Choroid plexus epithelial cell (primary cell): ENCODE measurements around the gene ECSCR.

Source experiments
- DNase-seq: peaks from one replicate; pipeline ENCODE4 v3.0.0-alpha.2; 2010; ENCODE audit warnings: low read depth
- H3K4me3 ChIP-seq: 2 replicates; pipeline ENCODE4 v1.5.1; 2011; ENCODE audit warnings: low read depth, mild to moderate bottlenecking, control low read depth, low read length, moderate library complexity
- CTCF ChIP-seq: conservative IDR thresholded peaks from 2 replicates; pipeline ENCODE4 v1.5.1; 2011; ENCODE audit warnings: low read depth, mild to moderate bottlenecking, control low read depth, inconsistent platforms, low read length, moderate library complexity

ECSCR gene

GRCh38 chr5:139407517-139407916 is 55.0 kb downstream of the ECSCR start:
- TF ChIP-seq CTCF, result no peak
- no peak overlapping the region for H3K4me3 ChIP-seq
- no peak for DNase-seq

GRCh38 chr5:139406963-139407362 is 55.6 kb downstream of the ECSCR start:
- TF ChIP-seq CTCF, result no peak
- H3K4me3 ChIP-seq, result no peak overlapping the region
- no peak for DNase-seq

- no peak overlapping the region for H3K4me3 ChIP-seq
- TF ChIP-seq CTCF, result no peak
- DNase-seq, result no peak
These were observed 58.1 kb downstream of the ECSCR start for GRCh38 chr5:139404484-139404840.

- peak within 1 kb of the TSS; percentile 71 for H3K4me3 ChIP-seq
- no peak for TF ChIP-seq CTCF
- peak; percentile 99 for DNase-seq
These were observed 58.6 kb downstream of the ECSCR start, which contains the start of gene SPATA24 for GRCh38 chr5:139403787-139404483. Gene SPATA24, minus strand, starts transcription at chr5:139404089. Its CDS starts 29 bp downstream, at chr5:139404060.

GRCh38 chr5:139403418-139403786 is 59.1 kb downstream of the ECSCR start:
- DNase-seq, result no peak
- peak overlapping the region; percentile 71 for H3K4me3 ChIP-seq
- no peak for TF ChIP-seq CTCF

GRCh38 chr5:139402561-139403158 is 59.9 kb downstream of the ECSCR start:
- H3K4me3 ChIP-seq, result no peak overlapping the region
- no peak for DNase-seq
- peak; percentile 65 for TF ChIP-seq CTCF

GRCh38 chr5:139401546-139401945 is 61.0 kb downstream of the ECSCR start:
- no peak overlapping the region for H3K4me3 ChIP-seq
- TF ChIP-seq CTCF, result no peak
- DNase-seq, result no peak
